ENCODE measurements around the gene CEBPG. TPM values are rescaled to one million over a fixed set of nuclear protein-coding genes. Genes with fewer than 3 reads are reported as not detected.

Gene CEBPG
- total RNA-seq: 10 to 100 TPM; 38.0 to 48.3 (median 43.1) TPM

- peak; percentile 91 to 99 for DNase-seq (ENCODE audit: low spot score in 2 of 2)
- intact Hi-C loops (cut with DNase I; ENCODE audit: low total_unique reads): loop anchor here (2.0 kb wide), 1 partner anchor 71 kb away; the partner anchor contains the start of gene CEBPA
- H3K4me3 ChIP-seq (ENCODE audit: low read depth, poor library complexity, severe bottlenecking): peak within 1 kb of the TSS; percentile 61
- WGBS, 2 donors: 1% methylated on average over 32 to 39 of the region's 118 CpGs
- TF ChIP-seq, protein P1, sequence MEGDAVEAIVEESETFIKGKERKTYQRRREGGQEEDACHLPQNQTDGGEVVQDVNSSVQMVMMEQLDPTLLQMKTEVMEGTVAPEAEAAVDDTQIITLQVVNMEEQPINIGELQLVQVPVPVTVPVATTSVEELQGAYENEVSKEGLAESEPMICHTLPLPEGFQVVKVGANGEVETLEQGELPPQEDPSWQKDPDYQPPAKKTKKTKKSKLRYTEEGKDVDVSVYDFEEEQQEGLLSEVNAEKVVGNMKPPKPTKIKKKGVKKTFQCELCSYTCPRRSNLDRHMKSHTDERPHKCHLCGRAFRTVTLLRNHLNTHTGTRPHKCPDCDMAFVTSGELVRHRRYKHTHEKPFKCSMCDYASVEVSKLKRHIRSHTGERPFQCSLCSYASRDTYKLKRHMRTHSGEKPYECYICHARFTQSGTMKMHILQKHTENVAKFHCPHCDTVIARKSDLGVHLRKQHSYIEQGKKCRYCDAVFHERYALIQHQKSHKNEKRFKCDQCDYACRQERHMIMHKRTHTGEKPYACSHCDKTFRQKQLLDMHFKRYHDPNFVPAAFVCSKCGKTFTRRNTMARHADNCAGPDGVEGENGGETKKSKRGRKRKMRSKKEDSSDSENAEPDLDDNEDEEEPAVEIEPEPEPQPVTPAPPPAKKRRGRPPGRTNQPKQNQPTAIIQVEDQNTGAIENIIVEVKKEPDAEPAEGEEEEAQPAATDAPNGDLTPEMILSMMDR (IDR thresholded peaks at IDR 0.05): no peak
- peak in 1 of 2 donors; percentile 35 for TF ChIP-seq POLR2A (IDR thresholded peaks at IDR 0.05)
Measured at GRCh38 chr19:33373453-33374235, at the start of gene CEBPG. Gene CEBPG (plus strand): TSS chr19:33373709. CDS start chr19:33379240, 5,531 bp downstream.

- intact Hi-C loops (cut with DNase I; ENCODE audit: low total_unique reads): no loop called here
- 84 to 90% methylated on average over 3 of the region's 3 CpGs for WGBS, 2 donors
- no peak for DNase-seq (ENCODE audit: low spot score in 2 of 2)
- TF ChIP-seq, protein P1 (IDR thresholded peaks at IDR 0.05): no peak
- TF ChIP-seq POLR2A (IDR thresholded peaks at IDR 0.05): no peak
- no peak overlapping the region for H3K4me3 ChIP-seq (ENCODE audit: low read depth, poor library complexity, severe bottlenecking)
Measured at GRCh38 chr19:33324628-33325027, 48.9 kb upstream of the CEBPG start.

GRCh38 chr19:33325920-33326319 lies 47.6 kb upstream of the CEBPG start:
- no peak overlapping the region for H3K4me3 ChIP-seq (ENCODE audit: low read depth, poor library complexity, severe bottlenecking)
- 25 to 34% methylated on average over 5 of the region's 5 CpGs for WGBS, 2 donors
- intact Hi-C loops (cut with DNase I; ENCODE audit: low total_unique reads): no loop called here
- TF ChIP-seq, protein P1 (IDR thresholded peaks at IDR 0.05): no peak
- peak in 1 of 2 donors; percentile 69 for DNase-seq (ENCODE audit: low spot score in 2 of 2)

DNA sequence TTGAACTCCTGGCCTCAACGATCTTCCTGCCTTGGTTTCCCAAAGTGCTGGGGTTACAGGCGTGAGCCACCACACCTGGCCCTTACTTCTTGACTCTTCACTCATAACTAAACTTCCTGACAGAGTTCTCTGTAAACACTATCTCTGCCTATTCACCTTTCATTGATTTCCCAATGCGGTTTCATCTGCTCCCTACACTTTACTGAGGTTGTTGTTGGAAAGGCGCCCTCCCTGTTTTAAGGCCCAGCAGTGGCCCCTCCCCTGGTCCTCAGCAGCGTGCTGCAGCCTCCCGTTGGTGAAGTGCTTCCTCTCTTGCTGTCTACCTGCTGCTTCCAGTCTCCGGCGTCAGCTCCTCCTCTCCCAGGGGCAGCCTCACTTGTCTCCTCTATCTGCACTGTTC lies 44.4 kb upstream of the CEBPG start:
- WGBS, 2 donors: 79 to 87% methylated on average over 8 of the region's 8 CpGs
- intact Hi-C loops (cut with DNase I; ENCODE audit: low total_unique reads): no loop called here
- H3K4me3 ChIP-seq (ENCODE audit: low read depth, poor library complexity, severe bottlenecking): no peak overlapping the region
- no peak for TF ChIP-seq POLR2A (IDR thresholded peaks at IDR 0.05)
- TF ChIP-seq, protein P1 (IDR thresholded peaks at IDR 0.05): no peak
- no peak for DNase-seq (ENCODE audit: low spot score in 2 of 2)

DNA sequence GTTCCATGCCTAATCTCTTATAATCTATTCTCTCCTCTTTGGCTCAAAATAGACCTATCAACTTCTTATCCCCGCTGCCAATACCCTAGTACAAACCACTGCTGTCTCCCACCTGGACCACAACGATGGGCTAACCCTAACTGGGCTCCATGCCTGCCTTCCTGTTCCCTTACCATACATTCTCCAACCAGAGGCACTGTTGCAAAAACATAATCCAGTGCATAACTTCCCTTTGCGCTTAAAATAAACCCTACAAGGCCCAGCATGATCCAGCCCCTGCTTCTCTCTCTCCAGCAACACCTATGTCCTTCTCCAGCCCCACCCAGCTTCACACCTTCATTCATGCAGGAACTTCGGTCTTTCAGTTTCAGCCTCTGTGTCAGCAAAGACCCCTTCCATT lies 43.8 kb upstream of the CEBPG start:
- 78 to 84% methylated on average over 4 of the region's 4 CpGs for WGBS, 2 donors
- TF ChIP-seq, protein P1 (IDR thresholded peaks at IDR 0.05): no peak
- TF ChIP-seq POLR2A (IDR thresholded peaks at IDR 0.05): no peak
- DNase-seq (ENCODE audit: low spot score in 2 of 2): no peak
- intact Hi-C loops (cut with DNase I; ENCODE audit: low total_unique reads): no loop called here
- H3K4me3 ChIP-seq (ENCODE audit: low read depth, poor library complexity, severe bottlenecking): no peak overlapping the region
